IPS DF 4.7 (cell line): ENCODE measurements around the gene CTBP1.

Experiments used
- DNase-seq: peaks from one replicate; pipeline ENCODE4 v3.0.0-alpha.2; 2013; ENCODE audit warnings: low spot score; ENCODE audit errors: extremely low read depth

Gene CTBP1

DNA sequence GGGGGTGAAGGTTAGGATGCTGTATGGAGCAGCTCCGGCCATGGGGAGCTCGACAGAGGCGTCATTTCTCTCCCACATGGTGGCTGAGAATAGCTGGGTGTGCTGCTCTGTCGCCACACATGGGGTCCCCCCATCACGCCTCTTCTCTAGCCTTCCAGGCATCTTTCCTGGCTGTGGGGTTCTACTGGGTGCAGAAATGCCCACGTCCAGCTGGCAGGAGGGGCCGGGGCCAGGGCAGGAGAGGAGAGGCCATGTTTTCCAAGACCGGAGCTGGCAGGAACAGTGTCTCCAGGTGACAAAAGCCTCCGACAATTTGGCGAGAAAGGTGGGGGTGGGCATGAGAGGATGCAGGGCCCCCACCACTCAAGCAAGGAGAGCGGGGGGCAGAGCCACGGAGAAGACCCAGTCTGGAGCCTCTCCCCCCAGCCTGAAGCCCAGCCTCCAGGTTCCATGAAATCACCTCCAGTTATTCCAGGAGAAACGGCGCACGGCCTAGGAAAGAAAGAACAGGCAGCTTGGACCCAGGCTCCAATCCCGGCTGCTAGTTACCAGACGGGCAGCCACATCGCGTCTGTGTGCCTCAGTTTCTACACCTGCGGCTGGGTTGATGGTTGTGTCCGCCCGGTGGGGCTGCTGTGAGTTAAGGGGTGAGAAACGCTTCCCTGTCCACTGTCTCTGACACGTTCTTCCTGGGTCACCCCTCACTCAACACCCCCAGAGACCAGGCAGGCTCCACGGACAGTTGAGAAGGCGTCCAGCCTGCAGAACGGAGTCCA is 49.2 kb downstream of the CTBP1 start:
- DNase-seq = no peak

DNA sequence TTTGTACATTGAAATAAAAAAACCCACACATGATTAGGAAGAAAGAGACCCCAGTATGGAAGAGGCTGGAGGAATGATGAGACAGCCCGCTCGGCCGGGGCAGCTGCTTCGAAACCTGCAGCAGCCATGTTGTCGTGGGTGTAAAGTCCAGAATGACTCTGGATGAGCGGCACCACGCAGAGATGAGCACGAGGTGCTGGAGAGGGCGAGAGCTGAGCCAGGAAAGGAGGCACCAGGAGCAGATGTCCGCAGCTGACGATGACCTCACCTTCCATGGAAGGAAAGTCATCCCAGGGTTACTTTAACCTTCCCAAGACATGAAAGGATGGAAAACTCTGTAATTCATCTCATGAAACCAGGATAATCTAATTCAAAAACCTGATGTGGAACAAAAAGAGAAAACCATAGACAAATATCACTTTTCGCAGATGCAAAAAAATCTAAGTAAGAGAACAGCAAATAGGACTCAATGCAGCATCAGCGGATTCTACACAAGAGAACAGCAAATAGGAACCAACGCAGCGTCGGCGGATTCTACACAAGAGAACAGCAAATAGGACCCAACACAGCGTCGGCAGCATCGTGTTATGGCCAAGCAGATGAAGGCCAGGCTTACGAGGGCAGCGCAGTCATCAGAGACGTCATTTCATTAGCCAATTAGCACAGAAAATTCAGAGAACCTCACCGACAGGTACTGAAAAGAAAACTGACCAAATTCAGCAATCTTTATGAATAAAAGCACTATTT is 50.7 kb downstream of the CTBP1 start:
- DNase-seq = no peak

DNA sequence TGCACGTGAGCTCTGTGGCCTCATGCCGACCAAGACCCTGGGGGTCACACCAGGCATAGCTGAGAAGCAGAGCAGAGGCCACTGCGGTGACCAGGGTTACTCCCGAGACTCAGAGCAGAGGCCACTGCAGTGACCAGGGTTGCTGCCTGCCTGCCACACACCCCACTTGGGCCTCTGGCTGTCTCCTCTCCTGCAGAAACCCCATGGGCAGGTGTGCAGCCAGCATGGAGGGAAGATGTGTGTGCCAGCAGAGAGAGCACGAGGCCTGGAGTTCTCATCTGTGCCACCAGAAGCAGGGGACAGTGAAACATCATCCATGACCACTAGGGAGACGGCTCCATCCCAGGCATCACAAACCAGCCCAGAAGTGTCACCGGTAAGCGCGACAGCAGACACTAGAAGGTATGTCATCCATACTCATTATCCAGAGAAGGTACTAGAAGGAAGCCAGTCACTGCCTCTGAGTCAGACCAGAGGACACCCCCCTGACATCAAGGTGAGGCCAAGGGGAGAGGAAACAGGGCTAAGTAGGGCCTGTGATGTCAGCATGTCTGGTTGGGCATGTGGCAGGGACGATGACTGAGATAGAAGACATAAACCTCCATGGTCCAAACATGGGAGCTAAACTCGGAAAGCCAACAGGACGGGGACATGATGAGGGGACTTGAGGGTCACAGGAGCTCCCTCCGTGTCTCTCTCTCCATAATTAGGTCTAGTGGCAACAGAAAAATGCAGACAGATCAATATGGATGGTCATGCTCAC is 52.3 kb downstream of the CTBP1 start:
- no peak for DNase-seq

DNA sequence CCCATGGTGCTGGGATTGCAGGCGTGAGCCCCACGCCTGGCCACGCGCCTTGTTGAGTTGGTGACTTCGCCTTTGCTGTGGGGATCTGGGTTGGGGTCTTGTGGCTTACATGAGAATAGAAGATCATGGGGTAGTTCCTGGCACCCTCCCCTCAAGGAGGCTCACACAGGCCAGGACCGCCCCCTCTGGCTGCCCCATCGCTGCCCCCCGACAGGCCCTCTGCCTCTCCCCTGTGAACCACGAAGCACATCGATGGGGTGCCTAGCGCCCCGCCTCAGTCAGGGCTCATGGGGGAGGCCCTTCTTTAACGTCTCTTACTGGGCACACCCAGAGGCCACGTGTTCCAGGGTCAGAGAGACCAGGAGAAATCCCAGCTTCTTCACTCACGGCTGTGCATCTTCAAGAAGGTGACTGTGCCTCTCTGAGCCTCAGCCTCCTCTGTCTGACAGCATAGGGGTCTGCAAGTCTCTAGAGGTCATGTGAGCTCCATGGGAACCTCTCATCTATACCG is 53.0 kb downstream of the CTBP1 start:
- DNase-seq = no peak

DNA sequence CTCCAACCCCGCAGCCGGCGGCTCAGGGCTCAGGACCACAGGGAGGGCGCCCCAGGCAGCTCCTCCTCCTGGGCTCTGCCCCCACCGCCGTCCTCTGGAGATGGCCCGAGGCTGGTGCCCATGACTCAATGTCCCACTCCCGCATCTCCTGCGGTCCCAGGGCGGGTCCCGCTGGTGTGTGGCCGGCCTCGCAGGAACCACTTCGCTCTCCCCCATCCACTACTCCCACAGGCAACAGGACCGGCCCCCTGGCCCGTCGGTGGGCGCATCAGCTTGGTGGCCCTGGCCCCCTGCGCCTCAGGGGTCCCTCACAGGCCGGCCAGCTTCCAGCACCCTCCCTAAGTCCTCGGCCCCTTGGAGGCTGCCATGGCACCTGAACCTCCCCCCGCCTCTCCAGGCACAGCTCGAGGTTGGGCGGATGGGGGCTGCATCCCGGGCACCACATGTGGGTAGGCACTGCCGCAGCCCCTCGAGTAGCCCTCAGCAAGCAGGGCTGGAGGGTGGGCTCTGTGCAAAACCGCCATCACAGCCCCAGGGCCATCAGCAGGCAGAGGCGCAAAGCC is 53.7 kb downstream of the CTBP1 start:
- no peak for DNase-seq

DNA sequence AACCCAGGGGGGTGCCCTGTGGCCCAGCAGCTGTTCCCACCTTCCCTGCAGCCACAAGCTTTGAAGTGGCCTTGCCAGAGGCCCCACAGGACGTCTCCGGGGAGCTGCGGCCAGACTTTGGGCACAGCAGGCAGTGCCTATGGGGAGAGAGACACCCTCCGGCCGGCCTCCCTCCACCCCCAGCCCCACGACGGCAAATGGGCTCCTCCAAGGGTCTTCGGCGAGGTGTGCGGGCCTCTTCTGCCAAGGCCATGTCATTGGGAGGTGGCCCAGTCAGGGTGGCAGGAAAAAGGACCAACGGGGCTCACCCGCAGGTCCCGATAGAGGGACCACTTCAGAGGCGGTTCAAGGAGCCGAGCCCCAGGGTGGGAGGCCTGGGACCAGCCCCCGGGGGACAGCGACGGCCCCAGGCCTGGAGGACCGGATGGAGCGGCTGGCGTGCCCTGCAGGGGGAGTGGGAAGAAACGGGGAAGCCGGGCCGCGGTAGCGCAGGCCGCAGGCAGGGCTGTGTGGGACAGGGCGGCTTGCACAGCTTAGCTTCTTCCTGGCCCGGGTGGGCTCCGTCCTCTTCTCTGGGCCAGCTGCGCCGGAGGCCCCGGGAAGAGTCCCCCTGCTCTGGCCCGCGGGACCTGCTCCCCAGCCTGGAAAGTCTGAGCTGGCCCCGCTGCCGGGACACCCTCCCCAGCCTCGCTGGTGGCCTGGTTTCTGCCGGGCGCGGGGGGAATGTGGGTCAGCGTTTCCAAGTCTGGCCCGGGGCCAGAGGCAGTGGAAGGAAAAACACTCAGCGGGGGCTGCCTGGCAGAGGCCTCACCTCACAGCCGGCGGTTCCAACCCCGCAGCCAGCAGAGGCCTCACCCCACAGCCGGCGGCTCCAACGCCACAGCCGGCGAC is 54.7 kb downstream of the CTBP1 start:
- DNase-seq = no peak

DNA sequence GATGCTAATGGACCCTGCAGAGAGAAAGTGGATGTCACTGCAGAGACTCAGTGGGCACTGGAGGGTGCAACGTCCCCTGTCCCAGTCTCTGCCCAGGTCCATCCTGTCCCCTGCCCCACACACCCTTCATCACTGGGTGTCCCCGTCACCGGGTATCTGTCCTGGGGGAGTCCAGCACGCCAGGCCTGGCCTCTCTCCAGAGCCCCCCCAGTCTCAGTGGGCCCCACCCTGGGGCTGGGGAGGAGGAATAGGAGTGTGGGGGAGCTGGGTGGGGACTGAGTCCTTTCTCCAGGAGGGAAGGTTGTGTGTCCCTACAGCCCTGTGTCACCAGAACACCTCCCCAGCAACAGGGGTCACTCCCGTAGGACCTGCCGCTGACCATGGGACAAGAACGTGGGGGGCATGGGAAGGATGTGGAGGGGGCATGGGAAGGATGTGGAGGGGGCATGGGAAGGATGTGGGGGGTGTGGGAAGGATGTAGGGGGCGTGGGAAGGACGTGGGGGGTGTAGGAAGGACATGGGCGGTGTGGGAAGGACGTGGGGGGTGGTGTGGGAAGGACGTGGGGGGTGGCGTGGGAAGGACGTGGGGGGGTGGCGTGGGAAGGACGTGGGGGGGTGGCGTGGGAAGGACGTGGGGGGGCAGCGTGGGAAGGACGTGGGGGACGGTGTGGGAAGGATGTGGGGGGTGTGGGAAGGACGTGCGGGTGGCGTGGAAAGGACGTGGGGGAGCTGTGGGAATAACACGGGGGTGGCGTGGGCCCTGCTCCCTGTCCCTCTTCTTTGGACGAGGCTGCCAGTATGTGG is 55.5 kb downstream of the CTBP1 start:
- DNase-seq = no peak

DNA sequence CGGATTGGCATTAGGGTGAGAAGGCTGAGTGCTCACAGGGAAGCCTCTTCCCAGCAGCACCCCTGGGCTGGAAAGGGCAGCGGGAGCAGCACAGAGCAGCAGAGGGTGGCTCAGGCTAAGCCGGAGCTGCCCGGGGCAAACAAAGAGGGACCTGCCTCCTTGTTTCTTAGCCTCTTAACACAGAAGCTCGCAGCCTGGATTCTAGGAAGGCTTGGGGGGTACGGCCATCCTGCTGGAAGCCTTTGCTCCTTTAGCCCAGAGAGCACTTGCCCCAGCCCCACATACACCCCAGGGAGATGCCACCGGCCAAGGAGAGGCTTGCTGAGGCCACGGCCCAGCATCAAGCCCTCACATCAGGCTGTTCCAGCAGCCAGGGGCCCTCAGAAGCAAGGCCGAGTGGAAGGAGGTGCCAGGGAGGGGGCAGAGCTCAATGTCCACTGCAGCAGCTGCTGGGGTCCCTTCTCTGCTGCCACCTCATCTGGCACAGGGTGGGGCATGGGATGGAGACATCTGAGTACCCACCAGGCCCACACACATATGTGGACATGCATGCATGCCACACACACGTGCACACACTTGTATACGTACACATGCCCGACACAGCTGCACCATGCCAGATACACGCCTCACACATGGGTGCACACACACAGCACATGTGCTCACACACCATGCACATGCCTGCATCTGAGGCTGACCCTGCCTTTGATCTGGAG is 56.3 kb downstream of the CTBP1 start:
- no peak for DNase-seq

DNA sequence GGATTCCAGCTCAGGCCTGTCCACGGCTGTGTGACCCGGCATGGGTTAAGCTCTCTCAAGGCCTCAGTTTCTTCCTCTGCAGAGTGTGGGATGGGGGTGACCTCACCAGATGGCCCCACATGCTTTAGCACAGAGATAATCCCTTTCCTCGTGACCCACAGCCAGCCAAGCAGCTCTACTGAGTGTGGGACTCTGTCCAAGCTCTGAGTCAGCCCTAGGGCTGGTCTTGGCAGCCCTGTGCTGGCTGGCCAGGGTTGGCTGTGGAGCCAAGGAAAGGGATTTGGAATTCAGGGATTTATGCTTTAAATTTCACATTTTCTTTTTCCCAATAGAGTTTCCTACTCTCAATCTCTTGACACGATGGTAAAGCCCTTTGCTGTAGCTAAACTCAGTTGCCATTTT is 56.8 kb downstream of the CTBP1 start:
- no peak for DNase-seq

DNA sequence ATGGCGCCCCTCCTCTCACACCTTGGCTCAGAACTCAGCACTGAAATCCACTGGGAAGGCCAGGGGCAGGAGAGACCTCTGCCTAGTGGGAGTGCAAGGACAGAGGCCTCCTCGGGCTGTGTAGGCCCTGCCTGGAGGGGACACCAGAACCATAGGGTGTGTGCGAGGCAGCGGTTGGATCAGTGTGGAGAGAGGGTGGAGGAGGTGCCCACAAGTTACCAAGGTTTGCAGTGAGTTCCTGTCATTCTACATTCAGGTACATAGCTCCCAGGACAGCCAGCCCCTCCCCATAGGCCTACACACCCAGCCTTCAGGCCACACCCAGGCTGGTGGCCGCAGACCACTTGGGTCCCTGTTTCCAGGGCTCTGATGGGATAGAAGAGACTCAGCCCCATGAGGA is 57.3 kb downstream of the CTBP1 start:
- no peak for DNase-seq

DNA sequence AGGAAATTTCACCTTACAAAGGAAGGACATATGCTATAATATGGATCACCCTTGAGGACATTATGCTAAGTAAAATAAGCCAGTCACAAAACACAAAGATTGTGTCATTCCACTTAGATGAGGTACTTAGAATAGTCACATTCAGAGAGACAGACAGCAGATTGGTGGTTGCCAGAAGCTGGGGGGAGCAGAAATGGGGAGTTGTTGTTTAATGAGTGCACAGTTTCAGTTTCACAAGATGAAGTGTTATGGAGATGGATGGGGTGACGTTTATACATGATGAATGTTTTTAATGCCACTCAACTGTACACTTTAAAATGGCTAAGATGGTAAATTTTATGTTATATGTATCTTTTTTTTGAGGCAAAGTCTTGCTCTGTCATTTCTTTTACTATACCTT is 61.7 kb downstream of the CTBP1 start:
- no peak for DNase-seq

DNA sequence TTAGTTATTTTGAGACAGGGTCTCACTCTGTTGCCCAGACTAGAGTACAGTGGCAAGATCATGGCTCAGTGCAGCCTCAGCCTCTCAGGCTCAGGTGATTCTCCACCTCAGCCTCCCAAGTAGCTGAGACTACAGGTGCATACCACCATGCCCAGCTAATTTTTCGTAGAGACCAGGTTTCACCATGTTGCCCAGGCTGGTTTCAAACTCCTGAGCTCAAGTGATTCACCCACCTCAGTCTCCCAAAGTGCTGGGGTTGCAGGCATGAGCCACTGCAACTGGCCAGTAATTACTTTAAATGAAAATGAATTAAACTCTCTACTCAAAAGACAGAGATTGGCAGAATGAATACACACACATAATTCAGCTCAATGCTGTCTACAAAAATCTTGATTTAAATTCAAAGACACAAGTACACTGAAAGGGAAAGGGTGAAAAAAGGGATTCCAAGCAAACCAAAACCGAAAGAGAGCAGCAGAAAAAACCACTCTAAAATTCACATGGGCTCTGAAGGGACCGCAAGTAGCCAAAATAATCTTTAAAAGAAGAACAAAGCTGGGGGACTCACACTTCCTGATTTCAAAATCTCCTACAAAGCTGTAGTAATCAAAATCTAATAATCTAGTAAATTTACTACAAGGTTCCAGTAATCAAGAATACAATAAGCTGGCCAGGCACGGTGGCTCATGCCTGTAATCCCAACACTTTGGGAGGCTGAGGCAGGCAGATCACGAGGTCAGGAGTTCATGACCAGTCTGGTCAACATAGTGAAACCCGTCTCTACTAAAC is 64.8 kb downstream of the CTBP1 start:
- no peak for DNase-seq

DNA sequence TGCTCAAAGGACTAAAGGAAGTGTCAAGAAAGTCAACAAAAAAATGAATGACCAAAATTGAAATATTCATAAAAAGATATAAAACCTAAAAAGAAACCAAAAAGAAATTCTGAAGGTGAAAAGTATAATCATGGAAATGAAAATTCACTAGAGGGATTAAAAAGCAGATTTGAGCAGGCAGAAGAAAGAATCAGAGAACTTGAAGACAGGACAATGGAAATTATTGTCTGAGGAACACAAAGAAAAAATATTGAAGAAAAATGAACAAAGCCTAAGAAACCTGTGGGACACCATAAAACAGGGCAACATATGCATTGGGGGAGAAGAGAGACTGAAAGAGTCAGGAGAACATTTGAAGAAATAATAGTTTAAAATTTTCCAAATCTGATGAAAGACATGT is 66.6 kb downstream of the CTBP1 start:
- DNase-seq = no peak

DNA sequence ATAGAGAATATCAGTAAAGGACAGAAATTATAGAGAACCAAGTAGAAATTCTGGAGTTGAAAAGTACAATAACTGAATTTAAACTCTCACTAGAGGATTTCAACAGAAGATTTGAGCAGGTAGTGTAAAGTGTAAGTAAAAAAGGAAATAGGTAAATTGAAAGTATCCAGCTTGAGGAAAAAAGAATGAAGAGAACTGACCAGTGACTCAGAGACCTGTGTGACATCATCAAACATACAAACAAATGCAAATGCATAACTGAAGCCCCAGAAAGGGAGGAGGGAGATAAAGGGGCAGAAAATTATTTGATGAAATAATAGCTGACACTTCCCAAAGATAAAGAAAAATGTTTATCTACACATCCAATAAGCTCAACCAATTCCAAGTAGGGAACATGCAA is 68.3 kb downstream of the CTBP1 start:
- DNase-seq = no peak

DNA sequence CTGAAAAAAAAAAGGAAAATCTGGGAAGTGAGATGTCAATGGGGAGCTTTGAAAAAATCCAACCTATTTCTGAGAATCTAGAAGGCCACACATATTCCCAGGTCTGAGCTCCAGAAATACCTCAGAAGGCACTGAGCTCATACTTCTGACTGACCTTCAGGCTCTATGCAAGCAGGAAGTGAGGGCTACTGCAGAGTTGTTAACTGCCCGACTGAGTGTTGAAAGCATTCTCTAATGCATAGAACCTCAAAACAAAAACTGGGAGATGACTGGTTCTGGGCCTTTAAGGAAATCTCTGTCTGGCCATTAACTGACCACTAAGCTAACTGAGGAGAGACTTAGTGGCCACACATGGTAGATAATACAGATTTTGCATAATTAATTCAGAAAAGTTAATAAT is 69.0 kb downstream of the CTBP1 start:
- DNase-seq = no peak

DNA sequence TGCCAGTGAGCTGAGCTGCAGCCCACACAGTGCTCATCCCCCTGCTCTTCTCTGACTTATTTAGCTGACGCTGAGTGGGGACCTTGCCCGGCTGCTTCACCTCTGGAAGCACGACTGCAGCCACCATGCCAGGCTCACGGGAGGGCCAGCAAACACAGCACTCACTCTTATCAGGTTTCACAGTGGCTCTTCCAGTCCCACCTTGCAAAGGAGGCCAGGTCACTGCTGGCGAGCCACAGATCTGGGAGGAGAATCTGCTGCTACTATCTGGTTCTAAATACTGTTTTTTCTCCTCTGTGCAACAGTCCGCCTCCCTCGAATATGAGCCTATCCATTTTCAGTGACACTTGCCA is 69.9 kb downstream of the CTBP1 start:
- DNase-seq = no peak

DNA sequence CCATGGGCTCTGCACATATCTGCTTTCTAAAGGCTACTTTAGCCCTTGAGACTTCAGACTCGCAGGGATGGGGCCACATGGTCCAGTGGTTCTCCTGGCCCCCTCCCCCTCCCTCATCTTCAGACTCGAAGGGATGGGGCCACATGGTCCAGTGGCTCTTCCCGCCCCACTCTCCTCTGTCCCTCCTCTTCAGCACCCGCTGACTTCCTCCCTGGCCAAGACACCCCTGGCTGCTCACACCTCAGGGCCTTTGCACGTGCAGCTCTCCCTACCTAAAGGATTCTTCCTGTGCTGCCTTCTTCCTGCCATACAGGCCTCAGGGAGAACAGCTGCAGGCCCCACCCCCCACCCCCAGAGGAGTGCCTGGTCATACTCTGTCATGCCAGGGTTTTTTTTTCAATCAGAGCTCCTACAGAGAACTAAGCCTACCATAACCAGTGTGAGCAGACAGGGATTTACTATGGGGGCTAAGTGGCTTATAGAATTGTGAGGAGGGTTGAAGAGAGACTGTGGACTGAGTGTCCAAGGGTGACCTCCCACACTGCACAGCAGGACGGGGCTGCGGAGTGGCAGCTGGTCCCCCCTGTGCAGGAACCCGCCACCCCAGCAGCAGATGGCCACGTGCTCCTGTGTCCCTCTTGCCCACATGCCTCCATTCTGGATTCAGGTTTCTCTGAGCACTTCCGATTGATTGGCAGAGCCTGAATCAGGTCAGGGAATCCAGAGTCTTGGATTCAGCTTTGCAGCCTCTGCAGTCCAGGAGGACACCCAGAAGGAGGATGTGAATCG is 70.4 kb downstream of the CTBP1 start:
- no peak for DNase-seq
